Prostate gland (tissue), 2 donors: ENCODE data around the gene WNK2. TPM values are rescaled to one million over a fixed set of nuclear protein-coding genes. Genes with fewer than 3 reads are reported as not detected.
A peak's percentile ranks its signal among the peaks of the same experiment; 100 is the strongest.

Experiments
- DNase-seq: peaks from one replicate; pipeline ENCODE4 v3.0.0-alpha.2; 2019; ENCODE audit warnings: low spot score
- H3K27ac ChIP-seq, 2 donors: fragments of 200-600 bp; sonication (generic); 2 replicates each; pipeline ENCODE4 v1.5.1; 2017 to 2019
- H3K27me3 ChIP-seq: fragments of 200-600 bp; sonication (generic); replicated peaks from 2 replicates; pipeline ENCODE4 v1.5.1; 2019; ENCODE audit not compliant: insufficient read depth
- H3K36me3 ChIP-seq, 2 donors: fragments of 200-600 bp; sonication (generic); 1 replicate in 1 of 2; 2 replicates in 1 of 2; pipeline versions ENCODE4 v1.5.1 to v1.8.1; 2017 to 2019
- H3K4me1 ChIP-seq: fragments of 200-600 bp; sonication (generic); replicated peaks from 2 replicates; pipeline ENCODE4 v1.5.1; 2019
- H3K4me3 ChIP-seq, 2 donors: fragments of 200-600 bp; sonication (generic); 2 replicates each; pipeline ENCODE4 v1.5.1; 2017 to 2019
- H3K9me3 ChIP-seq: fragments of 200-600 bp; sonication (generic); 2 replicates; pipeline ENCODE4 v1.5.1; 2017
- POLR2A ChIP-seq: fragments of 450-650 bp; IDR thresholded peaks from one replicate; pipeline ENCODE4 v1.6.1; 2016; ENCODE audit warnings: antibody characterized with exemption, mild to moderate bottlenecking
- POLR2AphosphoS5 ChIP-seq: sonication (generic); formaldehyde crosslinking; IDR thresholded peaks from one replicate; pipeline ENCODE4 v1.6.1; 2017; ENCODE audit warnings: antibody characterized with exemption
- WGBS: methylation state at CpG from one replicate; pipeline ENCODE4 v1.1.5; 2018; 5-methylcytosine and 5-hydroxymethylcytosine counted together
- intact Hi-C: fragments of 100-400 bp; cut with DNase I; formaldehyde crosslinking; loops from one replicate; pipeline ENCODE4 v1.14.2; 2022
- total RNA-seq, 2 donors: library from RNA; depleted of rRNA; stranded (reverse); fragments of >200 nt; gene quantifications; one replicate each; pipeline ENCODE4 v1.1.0, GENCODE V29; 2016
- TF ChIP-seq, protein P1 (sequence below), 4 experiments: fragments of 200-600 bp in 2 of 4; fragments of 450-650 bp in 2 of 4; sonication (generic) in 2 of 4; IDR thresholded peaks; 1 replicate in 3 of 4; 2 replicates in 1 of 4; pipeline ENCODE4 v1.5.1; 2016 to 2019; ENCODE audit warnings: antibody characterized with exemption in 4 of 4, mild to moderate bottlenecking in 2 of 4, moderate library complexity in 2 of 4

The WNK2 gene
- total RNA-seq, 2 donors from 2014 or later: 77.9 to 136 TPM

DNA sequence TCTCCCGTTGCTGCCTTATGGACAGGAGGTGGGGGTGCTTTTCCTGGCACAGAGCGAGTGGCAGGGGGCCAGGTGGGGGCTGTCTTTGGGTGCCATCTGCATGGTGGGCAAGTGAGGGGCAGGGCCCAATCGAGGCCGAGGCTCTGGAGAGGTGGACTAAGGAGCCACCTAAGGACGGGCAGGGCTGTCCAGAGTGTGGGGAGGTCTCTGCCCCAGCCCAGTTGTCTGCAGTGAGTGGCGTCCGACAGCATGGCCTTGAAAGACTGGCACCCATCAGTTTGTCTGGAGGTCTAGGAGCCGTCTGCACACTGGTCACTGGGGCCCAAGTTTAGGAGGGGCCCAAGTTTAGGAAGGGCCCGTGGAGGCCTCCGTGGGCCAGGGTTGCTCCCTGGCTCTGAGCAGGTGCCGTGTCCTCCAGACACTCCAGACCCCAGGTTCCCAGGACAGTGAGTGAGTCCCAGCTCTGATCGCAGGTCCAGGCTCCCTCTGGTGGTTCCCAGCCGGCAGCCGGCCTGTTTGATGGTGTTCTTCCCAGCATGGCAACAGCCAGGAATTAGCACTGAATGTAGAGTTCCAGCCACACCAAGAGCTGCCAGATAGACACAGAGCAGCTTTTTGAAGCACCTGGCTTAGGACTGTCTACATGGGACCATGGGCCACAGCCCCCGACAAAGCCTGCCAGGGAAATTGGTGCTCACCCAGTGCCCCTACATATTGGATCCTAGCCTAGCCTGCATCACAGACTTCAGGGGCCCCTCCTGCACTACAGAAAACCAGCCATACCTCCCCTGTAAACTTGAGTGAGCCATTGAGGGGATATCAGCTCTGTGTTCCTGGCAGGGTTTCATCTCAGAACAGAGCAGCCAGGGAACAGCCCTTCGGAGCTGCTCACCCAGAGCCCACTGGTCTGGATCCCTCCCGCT, 120.9 kb downstream of the WNK2 start:
- 31% methylated on average over 13 of the region's 17 CpGs for WGBS
- DNase-seq: peak; percentile 77
- intact Hi-C loops: loop anchor here (2.0 to 5.0 kb wide), 3 partner anchors 144 to 262 kb away; no protein-coding TSS in a partner anchor
- H3K4me3 ChIP-seq: no peak overlapping the region
- no peaks in the 10 kb centered on the region for H3K27me3 ChIP-seq
- peak overlapping the region in 1 of 2 donors; percentile 61 for H3K27ac ChIP-seq
- H3K9me3 ChIP-seq: no peaks in the 10 kb centered on the region
- TF ChIP-seq, protein P1, sequence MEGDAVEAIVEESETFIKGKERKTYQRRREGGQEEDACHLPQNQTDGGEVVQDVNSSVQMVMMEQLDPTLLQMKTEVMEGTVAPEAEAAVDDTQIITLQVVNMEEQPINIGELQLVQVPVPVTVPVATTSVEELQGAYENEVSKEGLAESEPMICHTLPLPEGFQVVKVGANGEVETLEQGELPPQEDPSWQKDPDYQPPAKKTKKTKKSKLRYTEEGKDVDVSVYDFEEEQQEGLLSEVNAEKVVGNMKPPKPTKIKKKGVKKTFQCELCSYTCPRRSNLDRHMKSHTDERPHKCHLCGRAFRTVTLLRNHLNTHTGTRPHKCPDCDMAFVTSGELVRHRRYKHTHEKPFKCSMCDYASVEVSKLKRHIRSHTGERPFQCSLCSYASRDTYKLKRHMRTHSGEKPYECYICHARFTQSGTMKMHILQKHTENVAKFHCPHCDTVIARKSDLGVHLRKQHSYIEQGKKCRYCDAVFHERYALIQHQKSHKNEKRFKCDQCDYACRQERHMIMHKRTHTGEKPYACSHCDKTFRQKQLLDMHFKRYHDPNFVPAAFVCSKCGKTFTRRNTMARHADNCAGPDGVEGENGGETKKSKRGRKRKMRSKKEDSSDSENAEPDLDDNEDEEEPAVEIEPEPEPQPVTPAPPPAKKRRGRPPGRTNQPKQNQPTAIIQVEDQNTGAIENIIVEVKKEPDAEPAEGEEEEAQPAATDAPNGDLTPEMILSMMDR (IDR thresholded peaks at IDR 0.05): peak; percentile 50 to 83 (median 74)
- TF ChIP-seq POLR2A (no peak), POLR2AphosphoS5 (peak; percentile 4)
- H3K4me1 ChIP-seq: no peaks in the 10 kb centered on the region
- no peaks in the 10 kb centered on the region for H3K36me3 ChIP-seq

DNA sequence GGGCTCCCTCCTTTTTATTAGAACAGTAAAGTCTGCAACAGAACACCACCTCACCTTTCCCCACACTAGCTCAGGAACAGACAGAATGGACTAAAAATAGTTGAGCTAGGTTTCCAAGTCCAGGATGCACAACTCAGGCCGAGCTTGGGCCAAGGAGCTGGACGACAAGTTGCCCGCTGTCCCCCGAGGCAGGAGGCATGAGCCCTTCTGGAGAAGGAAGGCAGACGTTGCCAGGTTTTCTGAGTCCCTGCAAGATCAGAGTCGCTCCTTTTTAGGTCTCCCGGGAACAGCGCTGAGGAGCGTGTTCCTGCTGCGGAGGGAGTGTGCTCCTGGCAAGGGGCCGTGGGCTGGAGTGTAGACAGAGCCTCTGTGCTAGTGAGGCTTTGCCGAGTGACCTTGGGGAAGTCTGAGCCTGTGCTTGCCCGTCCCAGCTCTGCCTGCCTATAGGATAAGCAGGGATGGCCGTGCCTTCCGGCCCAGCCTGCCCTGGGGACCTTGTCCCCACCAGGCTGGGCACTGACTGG, 121.6 kb downstream of the WNK2 start:
- H3K4me1 ChIP-seq: no peaks in the 10 kb centered on the region
- H3K36me3 ChIP-seq: no peaks in the 10 kb centered on the region
- H3K9me3 ChIP-seq: no peaks in the 10 kb centered on the region
- H3K4me3 ChIP-seq: no peak overlapping the region
- intact Hi-C loops: loop anchor here (2.0 to 5.0 kb wide), 3 partner anchors 145 to 262 kb away; no protein-coding TSS in a partner anchor
- peak overlapping the region in 1 of 2 donors; percentile 61 for H3K27ac ChIP-seq
- peak; percentile 66 for DNase-seq
- TF ChIP-seq POLR2A (no peak), POLR2AphosphoS5 (peak; percentile 63)
- TF ChIP-seq, protein P1 (IDR thresholded peaks at IDR 0.05): no peak
- WGBS: 46% methylated on average over 12 of the region's 15 CpGs
- no peaks in the 10 kb centered on the region for H3K27me3 ChIP-seq

DNA sequence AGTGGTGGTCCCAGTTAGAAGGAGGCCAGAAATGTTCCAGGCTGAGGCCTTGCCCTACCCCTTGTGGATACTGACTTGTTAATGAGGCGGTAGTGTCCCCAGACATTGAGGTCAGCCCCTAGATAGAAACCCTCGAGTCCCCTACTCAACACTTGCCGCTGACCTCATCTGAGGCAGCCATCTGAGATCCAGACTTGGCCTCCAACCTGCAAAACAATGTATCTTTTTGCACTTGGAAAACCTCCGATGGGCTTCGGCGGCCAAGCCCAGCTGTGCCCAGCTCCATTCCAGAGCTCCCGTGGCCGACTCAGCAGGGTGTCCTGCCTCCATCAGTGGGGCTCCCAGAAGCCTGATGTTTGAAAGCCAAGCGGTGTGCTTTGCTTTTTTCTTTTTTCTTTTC, 122.1 kb downstream of the WNK2 start:
- no peaks in the 10 kb centered on the region for H3K9me3 ChIP-seq
- 77% methylated on average over 9 of the region's 9 CpGs for WGBS
- no peak for DNase-seq
- intact Hi-C loops: loop anchor here (5.0 kb wide), 2 partner anchors 194 to 261 kb away; no protein-coding TSS in a partner anchor
- H3K4me3 ChIP-seq: no peak overlapping the region
- H3K27me3 ChIP-seq: no peaks in the 10 kb centered on the region
- H3K27ac ChIP-seq: peak overlapping the region in 1 of 2 donors; percentile 61
- H3K4me1 ChIP-seq: no peaks in the 10 kb centered on the region
- no peaks in the 10 kb centered on the region for H3K36me3 ChIP-seq
- TF ChIP-seq, protein P1 (IDR thresholded peaks at IDR 0.05): no peak
- no peak for TF ChIP-seq POLR2A
- no peak for TF ChIP-seq POLR2AphosphoS5

DNA sequence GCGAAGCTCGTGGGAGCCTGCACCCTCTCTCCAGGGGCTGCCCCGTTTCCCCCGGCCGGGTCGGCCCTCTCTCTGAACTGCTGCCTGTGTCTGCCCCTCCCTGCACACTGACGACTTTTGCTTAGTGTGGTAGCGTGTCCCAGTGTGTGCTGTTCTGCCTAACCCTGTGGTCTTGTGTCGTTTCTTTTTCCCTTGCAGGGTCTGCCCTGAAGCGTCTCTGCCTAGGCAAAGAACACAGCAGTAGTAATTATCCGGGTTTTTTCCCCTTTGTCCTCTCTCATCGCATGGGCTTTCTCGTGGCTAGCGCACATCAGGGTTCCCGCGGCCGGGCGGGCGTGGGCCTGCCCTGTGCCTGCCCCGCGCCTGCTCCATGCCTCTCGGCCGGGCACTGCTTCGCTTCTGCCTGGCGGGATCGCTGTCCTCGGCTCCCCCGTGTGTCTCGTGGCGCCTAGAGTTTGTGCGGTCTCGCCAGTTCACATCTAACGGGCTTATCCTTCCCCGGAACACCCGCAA, 122.7 kb downstream of the WNK2 start:
- H3K27ac ChIP-seq: no peak overlapping the region
- H3K36me3 ChIP-seq: no peaks in the 10 kb centered on the region
- TF ChIP-seq, protein P1 (IDR thresholded peaks at IDR 0.05): no peak
- no peak for TF ChIP-seq POLR2AphosphoS5
- no peak for TF ChIP-seq POLR2A
- intact Hi-C loops: loop anchor here (5.0 kb wide), 2 partner anchors 194 to 261 kb away; no protein-coding TSS in a partner anchor
- no peak for DNase-seq
- H3K4me3 ChIP-seq: no peak overlapping the region
- H3K4me1 ChIP-seq: no peaks in the 10 kb centered on the region
- no peaks in the 10 kb centered on the region for H3K27me3 ChIP-seq
- WGBS: 88% methylated on average over 35 of the region's 35 CpGs
- H3K9me3 ChIP-seq: no peaks in the 10 kb centered on the region
